ENCODE results near the gene LNX2. TPM values are rescaled to one million over a fixed set of nuclear protein-coding genes. Genes with fewer than 3 reads are reported as not detected.

LNX2 gene
- total RNA-seq, 1 experiment from 2014 or later = 12.3 TPM

- H3K36me3 Mint-ChIP-seq (ENCODE audit: insufficient read depth, unreplicated experiment) = peaks cover 34% of the 10 kb centered on the region
- H3K27me3 Mint-ChIP-seq (ENCODE audit: insufficient read depth, unreplicated experiment) = no peaks in the 10 kb centered on the region
- H3K4me3 Mint-ChIP-seq (ENCODE audit: unreplicated experiment) = peak overlapping the region; percentile 93
- H3K9me3 Mint-ChIP-seq (ENCODE audit: unreplicated experiment) = no peaks in the 10 kb centered on the region
- BruUV-seq (replicated peaks) = no TSS peak
- intact Hi-C loops (cut with micrococcal nuclease) = no loop called here
- TF ChIP-seq, protein P1, sequence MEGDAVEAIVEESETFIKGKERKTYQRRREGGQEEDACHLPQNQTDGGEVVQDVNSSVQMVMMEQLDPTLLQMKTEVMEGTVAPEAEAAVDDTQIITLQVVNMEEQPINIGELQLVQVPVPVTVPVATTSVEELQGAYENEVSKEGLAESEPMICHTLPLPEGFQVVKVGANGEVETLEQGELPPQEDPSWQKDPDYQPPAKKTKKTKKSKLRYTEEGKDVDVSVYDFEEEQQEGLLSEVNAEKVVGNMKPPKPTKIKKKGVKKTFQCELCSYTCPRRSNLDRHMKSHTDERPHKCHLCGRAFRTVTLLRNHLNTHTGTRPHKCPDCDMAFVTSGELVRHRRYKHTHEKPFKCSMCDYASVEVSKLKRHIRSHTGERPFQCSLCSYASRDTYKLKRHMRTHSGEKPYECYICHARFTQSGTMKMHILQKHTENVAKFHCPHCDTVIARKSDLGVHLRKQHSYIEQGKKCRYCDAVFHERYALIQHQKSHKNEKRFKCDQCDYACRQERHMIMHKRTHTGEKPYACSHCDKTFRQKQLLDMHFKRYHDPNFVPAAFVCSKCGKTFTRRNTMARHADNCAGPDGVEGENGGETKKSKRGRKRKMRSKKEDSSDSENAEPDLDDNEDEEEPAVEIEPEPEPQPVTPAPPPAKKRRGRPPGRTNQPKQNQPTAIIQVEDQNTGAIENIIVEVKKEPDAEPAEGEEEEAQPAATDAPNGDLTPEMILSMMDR (IDR thresholded peaks at IDR 0.05; ENCODE audit: unreplicated experiment) = no peak
- peak overlapping the region; percentile 74 for H3K27ac Mint-ChIP-seq (ENCODE audit: low read depth, unreplicated experiment)
- peaks cover 57% of the 10 kb centered on the region for H3K4me1 Mint-ChIP-seq (ENCODE audit: insufficient read depth, unreplicated experiment)
- ChIA-PET CTCF (interaction anchor here (0.7 to 2.5 kb wide), 8 partner anchors 11 to 638 kb away, joined by 3 to 12 read pairs (median 4); no protein-coding TSS in a partner anchor), POLR2A (interaction anchor here (0.6 to 8.6 kb wide), 15 partner anchors 9 to 204 kb away, joined by 3 to 226 read pairs (median 29); partner anchors contain the start of genes GTF3A and MTIF3)
- DNase-seq (ENCODE audit: unreplicated experiment) = no peak
Observed at GRCh38 chr13:27622881-27623280, 2.6 kb upstream of the LNX2 start.

GRCh38 chr13:27622102-27622820, 1.9 kb upstream of the LNX2 start:
- H3K4me1 Mint-ChIP-seq (ENCODE audit: insufficient read depth, unreplicated experiment) = peaks cover 57% of the 10 kb centered on the region
- CTCF ChIA-PET = interaction anchor here (0.7 to 2.5 kb wide), 13 partner anchors 9 to 637 kb away, joined by 3 to 12 read pairs (median 4); no protein-coding TSS in a partner anchor
- TF ChIP-seq, protein P1 (IDR thresholded peaks at IDR 0.05; ENCODE audit: unreplicated experiment) = no peak
- no peaks in the 10 kb centered on the region for H3K27me3 Mint-ChIP-seq (ENCODE audit: insufficient read depth, unreplicated experiment)
- intact Hi-C loops (cut with micrococcal nuclease) = no loop called here
- H3K9me3 Mint-ChIP-seq (ENCODE audit: unreplicated experiment) = no peaks in the 10 kb centered on the region
- peak overlapping the region; percentile 93 for H3K4me3 Mint-ChIP-seq (ENCODE audit: unreplicated experiment)
- no peak for DNase-seq (ENCODE audit: unreplicated experiment)
- TSS peak; percentile 61 for BruUV-seq (replicated peaks)
- POLR2A ChIA-PET = interaction anchor here (0.6 to 8.6 kb wide), 24 partner anchors 9 to 569 kb away, joined by 3 to 226 read pairs (median 6); partner anchors contain the start of genes GTF3A and MTIF3
- peaks cover 34% of the 10 kb centered on the region for H3K36me3 Mint-ChIP-seq (ENCODE audit: insufficient read depth, unreplicated experiment)
- peak overlapping the region; percentile 74 for H3K27ac Mint-ChIP-seq (ENCODE audit: low read depth, unreplicated experiment)

DNA sequence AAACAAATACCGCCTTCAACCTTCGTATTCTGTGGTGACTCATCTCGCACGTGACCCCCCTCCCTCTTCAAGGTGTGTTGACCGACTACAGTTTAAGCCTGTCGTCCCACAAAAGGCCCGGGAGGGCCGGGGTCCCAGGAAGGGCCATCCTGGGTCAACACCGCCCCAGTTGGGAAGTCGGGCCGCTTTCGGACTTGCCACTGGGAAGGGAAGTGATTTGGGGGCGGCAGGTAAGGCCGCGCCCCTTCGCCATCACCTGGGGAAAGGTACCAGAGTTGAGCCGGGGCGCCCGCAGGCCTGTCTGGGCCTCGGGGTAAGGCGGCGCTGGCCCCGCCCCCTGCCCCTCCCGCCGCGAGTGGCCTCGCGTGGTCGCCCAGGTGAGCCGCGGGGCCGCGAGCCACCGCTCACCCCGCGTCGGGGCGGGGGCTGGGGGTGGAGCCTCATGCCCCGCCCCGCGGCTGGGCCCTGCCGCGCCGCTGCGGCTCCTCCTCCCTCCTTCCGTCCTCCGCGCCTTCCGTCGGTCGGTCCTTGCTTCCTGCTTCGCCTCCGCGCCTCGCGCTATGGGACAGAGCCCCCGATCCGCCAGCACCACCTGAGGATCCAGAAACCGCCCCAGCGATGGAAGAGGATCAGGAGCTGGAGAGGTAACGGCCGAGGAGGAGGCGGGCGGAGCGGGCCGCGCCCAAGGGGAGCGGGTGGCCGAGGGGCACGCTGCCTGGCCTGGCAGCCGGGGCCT, 1.2 kb upstream of the LNX2 start, which contains the start of gene POLR1D:
Gene POLR1D (plus strand): TSS at position 527 of the 736 bp plus-strand sequence. CDS start 92 bp downstream, at position 619.
- H3K36me3 Mint-ChIP-seq (ENCODE audit: insufficient read depth, unreplicated experiment) = peaks cover 34% of the 10 kb centered on the region
- peak within 1 kb of the TSS; percentile 93 for H3K4me3 Mint-ChIP-seq (ENCODE audit: unreplicated experiment)
- ChIA-PET CTCF (interaction anchor here (0.6 to 2.5 kb wide), 11 partner anchors 8 to 246 kb away, joined by 3 to 12 read pairs (median 4); no protein-coding TSS in a partner anchor), POLR2A (interaction anchor here (0.6 to 8.6 kb wide), 48 partner anchors 8 to 1037 kb away, joined by 3 to 226 read pairs (median 8); partner anchors contain the start of genes CDX2, GTF3A, MTIF3 and POMP)
- no peaks in the 10 kb centered on the region for H3K27me3 Mint-ChIP-seq (ENCODE audit: insufficient read depth, unreplicated experiment)
- TF ChIP-seq, protein P1 (IDR thresholded peaks at IDR 0.05; ENCODE audit: unreplicated experiment) = no peak
- DNase-seq (ENCODE audit: unreplicated experiment) = peak; percentile 91
- H3K4me1 Mint-ChIP-seq (ENCODE audit: insufficient read depth, unreplicated experiment) = peaks cover 54% of the 10 kb centered on the region
- no TSS peak for BruUV-seq (replicated peaks)
- H3K27ac Mint-ChIP-seq (ENCODE audit: low read depth, unreplicated experiment) = peak within 1 kb of the TSS; percentile 74
- no peaks in the 10 kb centered on the region for H3K9me3 Mint-ChIP-seq (ENCODE audit: unreplicated experiment)
- intact Hi-C loops (cut with micrococcal nuclease) = loop anchor here (2.0 kb wide), 4 partner anchors 65 to 205 kb away; partner anchors contain the start of gene MTIF3

Data from MCF 10A (cell line).